ENCODE results near the gene CAMTA1. TPM values are rescaled to one million over a fixed set of nuclear protein-coding genes. Genes with fewer than 3 reads are reported as not detected.

CAMTA1 gene
- total and polyA plus RNA-seq, 8 donors = 42.8 to 213 (median 118) TPM

DNA sequence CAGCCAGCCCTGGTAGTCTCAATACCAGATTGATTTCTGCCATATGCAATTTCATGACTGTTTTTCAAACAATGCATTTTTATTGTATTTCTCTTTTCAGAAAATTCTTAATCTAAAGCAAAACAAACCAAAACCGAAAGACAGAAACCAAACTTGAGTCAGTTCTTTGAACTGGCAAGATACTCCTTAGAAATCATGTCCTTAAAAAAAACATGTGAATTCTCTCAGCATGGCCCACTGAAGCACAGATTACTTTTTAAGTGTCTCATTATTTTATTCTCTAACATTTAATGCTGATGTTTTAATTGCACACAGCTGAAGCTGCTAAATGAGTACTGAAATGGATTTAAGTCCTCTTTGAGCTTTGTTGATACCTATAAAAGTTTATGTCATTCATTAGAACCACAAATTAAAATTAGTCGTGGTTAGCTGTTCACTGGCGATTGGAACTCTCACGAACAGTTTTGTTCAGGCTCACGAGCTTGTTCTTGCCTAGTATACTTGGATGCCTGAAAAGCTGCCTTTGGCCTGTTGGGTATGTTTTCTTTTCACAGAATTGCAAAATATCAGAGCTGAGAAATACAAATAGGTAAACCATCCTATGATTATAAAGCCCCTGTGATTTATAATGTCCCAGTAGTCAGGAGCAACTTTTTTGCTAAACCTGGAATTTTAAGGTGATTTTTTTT lies 87.5 kb downstream of the CAMTA1 start:
- 90 to 94% (median 93%) methylated on average over 5 of the region's 5 CpGs for WGBS, 5 donors
- no peak for TF ChIP-seq EP300 (IDR thresholded peaks at IDR 0.05)
- TF ChIP-seq, protein P1, sequence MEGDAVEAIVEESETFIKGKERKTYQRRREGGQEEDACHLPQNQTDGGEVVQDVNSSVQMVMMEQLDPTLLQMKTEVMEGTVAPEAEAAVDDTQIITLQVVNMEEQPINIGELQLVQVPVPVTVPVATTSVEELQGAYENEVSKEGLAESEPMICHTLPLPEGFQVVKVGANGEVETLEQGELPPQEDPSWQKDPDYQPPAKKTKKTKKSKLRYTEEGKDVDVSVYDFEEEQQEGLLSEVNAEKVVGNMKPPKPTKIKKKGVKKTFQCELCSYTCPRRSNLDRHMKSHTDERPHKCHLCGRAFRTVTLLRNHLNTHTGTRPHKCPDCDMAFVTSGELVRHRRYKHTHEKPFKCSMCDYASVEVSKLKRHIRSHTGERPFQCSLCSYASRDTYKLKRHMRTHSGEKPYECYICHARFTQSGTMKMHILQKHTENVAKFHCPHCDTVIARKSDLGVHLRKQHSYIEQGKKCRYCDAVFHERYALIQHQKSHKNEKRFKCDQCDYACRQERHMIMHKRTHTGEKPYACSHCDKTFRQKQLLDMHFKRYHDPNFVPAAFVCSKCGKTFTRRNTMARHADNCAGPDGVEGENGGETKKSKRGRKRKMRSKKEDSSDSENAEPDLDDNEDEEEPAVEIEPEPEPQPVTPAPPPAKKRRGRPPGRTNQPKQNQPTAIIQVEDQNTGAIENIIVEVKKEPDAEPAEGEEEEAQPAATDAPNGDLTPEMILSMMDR (IDR thresholded peaks at IDR 0.05) = no peak
- no peak for TF ChIP-seq POLR2AphosphoS5 (IDR thresholded peaks at IDR 0.05)
- TF ChIP-seq POLR2A (IDR thresholded peaks at IDR 0.05) = no peak
- Histone ChIP-seq H3K4me1 (peaks cover 9 to 25% (median 12%) of the 10 kb centered on the region in 4 donors), H3K36me3 (peaks cover 3 to 25% (median 22%) of the 10 kb centered on the region in 4 donors), H3K4me3 (no peak overlapping the region), H3K27ac (no peak overlapping the region), H3K27me3 (no peaks in the 10 kb centered on the region), H3K9me3 (no peaks in the 10 kb centered on the region)
- DNase-seq = no peak
- intact Hi-C loops (cut with DNase I; ENCODE audit: low total_unique reads) = no loop called here

DNA sequence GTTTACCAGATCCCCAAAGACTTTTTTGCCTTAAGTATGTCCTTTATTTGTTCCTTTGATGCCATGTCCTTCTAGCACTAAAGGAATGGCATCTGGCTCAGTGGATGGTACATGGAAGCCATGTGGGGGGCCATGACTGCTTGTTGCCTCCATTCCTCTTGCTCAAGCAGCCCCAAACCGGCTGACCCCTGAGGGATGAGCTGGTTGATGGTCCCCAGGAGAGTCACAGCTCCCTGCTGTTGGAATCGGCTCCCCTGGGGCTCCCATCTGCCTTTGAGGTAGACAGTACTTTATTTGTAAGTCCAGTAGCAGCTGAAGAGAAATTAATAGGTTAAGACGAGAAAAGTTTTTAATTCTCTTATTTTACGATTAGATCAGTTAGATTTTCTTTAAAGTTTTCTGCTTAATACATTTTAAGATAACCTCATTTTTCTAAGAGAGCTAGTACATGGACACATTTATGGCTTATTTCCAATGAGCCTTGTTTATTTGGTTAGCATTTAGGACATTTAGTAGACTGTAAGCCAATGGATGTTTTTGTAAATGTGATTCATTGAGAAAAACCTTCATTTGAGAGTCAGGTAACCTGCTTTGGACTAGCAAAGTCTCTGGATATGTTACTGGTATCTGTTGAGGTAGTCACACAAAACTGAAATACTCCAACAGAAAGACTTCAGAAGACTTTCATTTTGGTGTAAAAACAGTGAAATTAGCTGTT lies 88.2 kb downstream of the CAMTA1 start:
- intact Hi-C loops (cut with DNase I; ENCODE audit: low total_unique reads) = no loop called here
- no peak for DNase-seq
- H3K4me1 ChIP-seq = peaks cover 9 to 19% (median 10%) of the 10 kb centered on the region in 4 donors
- H3K27me3 ChIP-seq = no peaks in the 10 kb centered on the region
- no peak overlapping the region for H3K4me3 ChIP-seq
- TF ChIP-seq, protein P1 (IDR thresholded peaks at IDR 0.05) = no peak
- TF ChIP-seq EP300 (IDR thresholded peaks at IDR 0.05) (no peak), POLR2A (IDR thresholded peaks at IDR 0.05) (no peak), POLR2AphosphoS5 (IDR thresholded peaks at IDR 0.05) (no peak)
- no peak overlapping the region for H3K27ac ChIP-seq
- H3K36me3 ChIP-seq = peaks cover 3 to 30% (median 24%) of the 10 kb centered on the region in 4 donors
- H3K9me3 ChIP-seq = no peaks in the 10 kb centered on the region
- 83 to 93% (median 90%) methylated on average over 4 of the region's 4 CpGs for WGBS, 5 donors

DNA sequence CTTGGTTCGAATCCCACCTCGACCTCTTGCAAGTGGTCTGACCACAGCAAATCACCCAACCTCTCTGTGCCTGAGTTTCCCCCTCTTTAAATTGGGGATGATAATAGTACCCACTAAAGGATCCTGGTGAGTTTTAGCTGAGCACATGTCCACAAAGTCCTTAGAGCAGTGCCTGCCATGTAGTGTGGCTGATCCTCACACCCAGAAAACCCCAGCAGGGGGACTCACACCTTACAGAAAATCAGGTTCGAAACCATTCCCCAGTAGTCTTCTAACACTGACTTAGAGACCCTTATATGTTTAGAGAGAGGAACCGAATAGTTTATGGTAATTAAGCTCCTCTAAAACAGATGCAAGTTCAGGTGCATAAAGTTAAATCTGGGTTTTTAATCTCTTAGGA lies 89.0 kb downstream of the CAMTA1 start:
- H3K36me3 ChIP-seq = peaks cover 3 to 30% (median 24%) of the 10 kb centered on the region in 4 donors
- no peak for DNase-seq
- 82 to 97% (median 94%) methylated on average over 4 of the region's 4 CpGs for WGBS, 5 donors
- H3K4me3 ChIP-seq = no peak overlapping the region
- H3K4me1 ChIP-seq = peaks cover under 1 to 12% (median 8%) of the 10 kb centered on the region in 4 donors
- intact Hi-C loops (cut with DNase I; ENCODE audit: low total_unique reads) = no loop called here
- no peaks in the 10 kb centered on the region for H3K9me3 ChIP-seq
- H3K27me3 ChIP-seq = no peaks in the 10 kb centered on the region
- TF ChIP-seq, protein P1 (IDR thresholded peaks at IDR 0.05) = no peak
- TF ChIP-seq POLR2A (IDR thresholded peaks at IDR 0.05) = no peak
- TF ChIP-seq EP300 (IDR thresholded peaks at IDR 0.05) = no peak
- TF ChIP-seq POLR2AphosphoS5 (IDR thresholded peaks at IDR 0.05) = no peak
- no peak overlapping the region for H3K27ac ChIP-seq

DNA sequence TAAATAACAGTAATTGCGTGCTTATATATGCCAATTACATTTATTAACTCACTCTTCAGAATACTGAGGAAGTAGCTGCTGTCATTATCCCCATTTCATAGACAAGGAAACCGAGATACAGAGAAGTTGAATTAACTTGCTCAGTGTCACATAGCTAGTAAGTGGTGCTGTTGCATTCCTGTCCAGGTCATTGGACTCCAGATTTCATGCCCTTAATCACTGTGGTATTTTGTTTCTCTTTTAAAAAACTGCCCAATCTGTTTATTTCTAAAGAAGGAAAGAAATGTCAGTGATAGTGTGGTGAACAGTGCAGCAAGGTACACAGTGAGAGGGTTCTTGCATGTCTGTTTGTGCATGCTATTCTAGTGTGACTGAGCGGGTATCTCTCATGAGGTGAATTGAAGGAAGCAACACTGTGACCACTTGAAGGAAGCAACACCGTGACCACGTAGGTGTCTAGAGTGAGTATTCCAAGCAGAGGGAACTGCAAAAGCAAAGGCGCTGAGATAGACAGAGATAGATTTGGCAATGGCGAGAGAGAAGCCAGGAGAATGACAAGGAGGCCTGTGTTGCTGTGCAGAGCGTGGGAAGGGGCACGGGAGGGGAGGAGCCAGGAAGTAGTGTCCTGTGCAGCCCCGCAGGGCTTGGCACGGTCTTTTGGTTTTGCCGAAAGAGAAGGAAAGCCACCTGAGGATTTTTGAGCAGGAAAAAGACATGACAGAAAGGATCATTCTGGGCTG lies 95.9 kb downstream of the CAMTA1 start:
- no peaks in the 10 kb centered on the region for H3K9me3 ChIP-seq
- TF ChIP-seq, protein P1 (IDR thresholded peaks at IDR 0.05) = no peak
- TF ChIP-seq POLR2A (IDR thresholded peaks at IDR 0.05) (no peak), EP300 (IDR thresholded peaks at IDR 0.05) (no peak), POLR2AphosphoS5 (IDR thresholded peaks at IDR 0.05) (no peak)
- WGBS, 5 donors = 90 to 94% (median 91%) methylated on average over 12 of the region's 12 CpGs
- H3K36me3 ChIP-seq = peaks cover 0 to 13% (median 9%) of the 10 kb centered on the region in 4 donors
- no peak for DNase-seq
- H3K27ac ChIP-seq = no peak overlapping the region
- intact Hi-C loops (cut with DNase I; ENCODE audit: low total_unique reads) = no loop called here
- no peaks in the 10 kb centered on the region for H3K27me3 ChIP-seq
- no peaks in the 10 kb centered on the region for H3K4me1 ChIP-seq
- H3K4me3 ChIP-seq = no peak overlapping the region

Measured in stomach (tissue), 9 donors.